SK-N-MC (cell line): ENCODE results near the gene GALNT18.

Source experiments
- EZH2 ChIP-seq: fragments of 200-600 bp; sonication (generic); IDR thresholded peaks from one replicate; pipeline ENCODE4 v1.6.1; 2017; ENCODE audit warnings: antibody characterized with exemption
- POLR2AphosphoS5 ChIP-seq: IDR thresholded peaks from 2 replicates; pipeline ENCODE4 v1.6.1; 2012; ENCODE audit warnings: mild to moderate bottlenecking, low read depth, low read length, borderline replicate concordance

DNA sequence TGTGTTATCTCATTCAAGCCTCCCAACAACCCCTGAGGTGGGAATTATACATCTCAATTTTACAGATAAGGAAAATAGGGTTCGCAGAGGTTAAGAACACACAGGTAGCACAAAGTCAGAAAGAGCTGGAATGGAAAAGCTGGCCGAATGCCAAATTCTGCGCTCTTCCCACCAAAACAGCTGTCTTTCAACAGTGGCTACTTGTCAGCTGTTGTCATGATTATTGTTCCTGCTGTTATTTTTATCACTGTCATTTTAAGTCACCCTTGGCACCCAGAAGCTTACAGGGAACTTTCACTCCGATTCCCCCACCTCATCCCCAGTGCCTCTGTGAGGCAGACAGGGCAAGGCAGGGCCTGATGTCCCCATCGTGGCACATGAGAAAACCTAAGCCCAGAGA lies 194.3 kb downstream of the GALNT18 start:
- TF ChIP-seq EZH2 (no peak), POLR2AphosphoS5 (no peak)
